H1 (cell line): Measurements from ENCODE around the gene RABL2B. TPM values are rescaled to one million over a fixed set of nuclear protein-coding genes. Genes with fewer than 3 reads are reported as not detected.

ENCODE experiments used
- CTCF ChIA-PET: fragments of 300-600 bp; sonication (Branson Sonifier 250); formaldehyde crosslinking; loops from one replicate; lab custom pipeline; 2021; ENCODE audit not compliant: partially characterized antibody; lab: Charles Lee
- POLR2A ChIA-PET: fragments of 300-600 bp; sonication (Branson Sonifier 250); formaldehyde crosslinking; loops from one replicate; lab custom pipeline; 2021; ENCODE audit warnings: inconsistent platforms; ENCODE audit not compliant: partially characterized antibody; lab: Charles Lee
- DNase-seq, 2 experiments: peaks; one replicate each; pipeline versions ENCODE4 v3.0.0 to v3.0.0-alpha.2; 2010 to 2022; ENCODE audit warnings: low spot score in 2 of 2, low read depth in 1 of 2, mixed read lengths in 1 of 2
- FAIRE-seq: peaks from 2 replicates; lab custom pipeline; 2011; peaks lifted over from hg19 to GRCh38; lab: Jason Lieb, UNC
- H2AFZ ChIP-seq: 2 replicates; pipeline ENCODE4 v1.8.1; 2012; ENCODE audit warnings: low read length, inconsistent platforms
- H2AK5ac ChIP-seq: 2 replicates; pipeline ENCODE4 v1.6.1; 2013; ENCODE audit warnings: low read depth, low read length
- H2BK120ac ChIP-seq: replicated peaks from 2 replicates; pipeline ENCODE3; 2013; ENCODE audit warnings: low read depth, low read length, inconsistent platforms
- H2BK12ac ChIP-seq: 2 replicates; pipeline ENCODE4 v1.6.1; 2013; ENCODE audit warnings: low read depth, low read length
- H2BK15ac ChIP-seq: 2 replicates; pipeline ENCODE4 v1.6.1; 2013; ENCODE audit warnings: low read length
- H2BK20ac ChIP-seq: 2 replicates; pipeline ENCODE4 v1.6.1; 2013; ENCODE audit warnings: low read length
- H2BK5ac ChIP-seq: 2 replicates; pipeline ENCODE4 v1.6.1; 2013; ENCODE audit warnings: low read depth, low read length
- H3K14ac ChIP-seq: 2 replicates; pipeline ENCODE4 v1.6.1; 2013; ENCODE audit warnings: inconsistent platforms; ENCODE audit not compliant: insufficient read length
- H3K18ac ChIP-seq: 2 replicates; pipeline ENCODE4 v1.6.1; 2013; ENCODE audit warnings: low read length; ENCODE audit errors: extremely low read depth
- H3K23ac ChIP-seq: 2 replicates; pipeline ENCODE4 v1.6.1; 2013; ENCODE audit warnings: inconsistent platforms; ENCODE audit not compliant: insufficient read length
- H3K23me2 ChIP-seq: 2 replicates; pipeline ENCODE4 v1.6.1; 2013; ENCODE audit warnings: low read depth, low read length
- H3K27ac ChIP-seq: 2 replicates; pipeline ENCODE4 v1.6.1; 2011; ENCODE audit warnings: low read depth, low read length, inconsistent platforms
- H3K27me3 ChIP-seq, 4 experiments: replicated peaks in 1 of 4; 1 replicate in 1 of 4; 2 replicates in 3 of 4; pipeline versions ENCODE4 v1.6.1 to v1.8.1; 2011 to 2013; ENCODE audit warnings: low read length in 3 of 4, mild to moderate bottlenecking in 3 of 4, inconsistent platforms in 2 of 4, mixed read lengths in 2 of 4, moderate library complexity in 1 of 4; ENCODE audit not compliant: control insufficient read depth in 3 of 4, insufficient read depth in 3 of 4; ENCODE audit errors: extremely low read depth in 1 of 4
- H3K36me3 ChIP-seq, 4 experiments: 2 replicates each; pipeline versions ENCODE4 v1.6.1 to v1.8.1; 2011 to 2013; ENCODE audit warnings: mild to moderate bottlenecking in 4 of 4, low read length in 3 of 4, moderate library complexity in 2 of 4, control low read depth in 1 of 4, inconsistent platforms in 1 of 4; ENCODE audit not compliant: insufficient read depth in 4 of 4, control insufficient read depth in 2 of 4
- H3K4ac ChIP-seq: replicated peaks from 2 replicates; pipeline ENCODE3; 2013; ENCODE audit warnings: low read length, low read depth, mixed read lengths, inconsistent platforms; ENCODE audit not compliant: insufficient read length
- H3K4me1 ChIP-seq, 4 experiments: replicated peaks in 1 of 4; 1 replicate in 1 of 4; 2 replicates in 3 of 4; pipeline versions ENCODE4 v1.6.1 to v1.8.1; 2011 to 2013; ENCODE audit warnings: low read length in 3 of 4, inconsistent platforms in 2 of 4, mixed read lengths in 1 of 4; ENCODE audit not compliant: insufficient read depth in 4 of 4, control insufficient read depth in 3 of 4
- H3K4me2 ChIP-seq, 2 experiments: 2 replicates each; pipeline versions ENCODE4 v1.6.1 to v1.8.1; 2011 to 2013; ENCODE audit warnings: low read depth in 2 of 2, low read length in 2 of 2, control low read depth in 1 of 2, inconsistent platforms in 1 of 2, mild to moderate bottlenecking in 1 of 2; ENCODE audit not compliant: insufficient read depth in 1 of 2
- H3K4me3 ChIP-seq, 4 experiments: fragments of 200-600, 300-600 bp in 1 of 4; sonication (generic), shearing (Covaris generic), sonication (Bioruptor Twin) in 1 of 4; 2 replicates each; pipeline versions ENCODE4 v1.5.1 to v1.8.1; 2011 to 2016; ENCODE audit warnings: low read length in 4 of 4, low read depth in 3 of 4, control low read depth in 2 of 4, inconsistent platforms in 2 of 4, mild to moderate bottlenecking in 2 of 4, mixed read lengths in 1 of 4, moderate library complexity in 1 of 4; ENCODE audit not compliant: insufficient read depth in 2 of 4; ENCODE audit errors: extremely low read depth in 1 of 4
- H3K56ac ChIP-seq: replicated peaks from 2 replicates; pipeline ENCODE3; 2013; ENCODE audit warnings: low read depth, mild to moderate bottlenecking, mixed read lengths, low read length, inconsistent platforms; ENCODE audit not compliant: insufficient read length
- H3K79me1 ChIP-seq: 2 replicates; pipeline ENCODE4 v1.6.1; 2013; ENCODE audit warnings: low read depth, low read length, control low read depth
- H3K79me2 ChIP-seq, 2 experiments: 2 replicates each; pipeline versions ENCODE4 v1.6.1 to v1.8.1; 2012 to 2013; ENCODE audit warnings: low read length in 2 of 2, mild to moderate bottlenecking in 2 of 2, inconsistent platforms in 1 of 2; ENCODE audit not compliant: insufficient read depth in 2 of 2, control insufficient read depth in 1 of 2
- H3K9ac ChIP-seq, 4 experiments: replicated peaks in 1 of 4; 1 replicate in 1 of 4; 2 replicates in 3 of 4; pipeline versions ENCODE4 v1.6.1 to v1.8.1; 2011 to 2013; ENCODE audit warnings: low read depth in 3 of 4, low read length in 3 of 4, control low read depth in 2 of 4, mild to moderate bottlenecking in 2 of 4, moderate library complexity in 2 of 4, inconsistent platforms in 1 of 4; ENCODE audit errors: extremely low read depth in 1 of 4
- H3K9me3 ChIP-seq, 2 experiments: 2 replicates each; pipeline versions ENCODE4 v1.6.1 to v1.8.1; 2012 to 2013; ENCODE audit warnings: mild to moderate bottlenecking in 2 of 2, moderate library complexity in 2 of 2, control low read depth in 1 of 2, inconsistent platforms in 1 of 2, low read depth in 1 of 2, low read length in 1 of 2, mixed read lengths in 1 of 2; ENCODE audit not compliant: insufficient read depth in 2 of 2
- H4K20me1 ChIP-seq, 2 experiments: replicated peaks in 1 of 2; 2 replicates each; pipeline versions ENCODE3 to v1.8.1; 2011 to 2013; ENCODE audit warnings: inconsistent platforms in 2 of 2, low read length in 2 of 2, mild to moderate bottlenecking in 1 of 2; ENCODE audit not compliant: insufficient read depth in 2 of 2, control insufficient read depth in 1 of 2
- H4K5ac ChIP-seq: 2 replicates; pipeline ENCODE4 v1.6.1; 2013; ENCODE audit warnings: low read length, low read depth, mixed read lengths, inconsistent platforms; ENCODE audit not compliant: insufficient read length
- H4K8ac ChIP-seq: 2 replicates; pipeline ENCODE4 v1.8.0; 2013; ENCODE audit warnings: mild to moderate bottlenecking, moderate library complexity, low read length, inconsistent platforms; ENCODE audit not compliant: insufficient read depth; ENCODE audit errors: extremely low read depth
- H4K91ac ChIP-seq: replicated peaks from 2 replicates; pipeline ENCODE3; 2013; ENCODE audit warnings: low read length, mixed read lengths, inconsistent platforms; ENCODE audit not compliant: insufficient read length
- CREB1 ChIP-seq: IDR thresholded peaks from 2 replicates; pipeline ENCODE4 v1.6.1; 2012; ENCODE audit warnings: inconsistent platforms
- EGR1 ChIP-seq: IDR thresholded peaks from 2 replicates; pipeline ENCODE4 v1.6.1; 2011; ENCODE audit warnings: low read depth, low read length, borderline replicate concordance
- GTF2F1 ChIP-seq: IDR thresholded peaks from 2 replicates; pipeline ENCODE4 v1.6.1; 2012; ENCODE audit warnings: low read depth, low read length, improper control_type of control experiment, borderline replicate concordance
- KDM4A ChIP-seq: IDR thresholded peaks from one replicate; pipeline ENCODE4 v1.7.1; 2012; ENCODE audit warnings: low read depth, mild to moderate bottlenecking, moderate library complexity, low read length, inconsistent platforms; ENCODE audit not compliant: severe bottlenecking
- NANOG ChIP-seq: IDR thresholded peaks from 2 replicates; pipeline ENCODE4 v1.6.1; 2011; ENCODE audit warnings: low read length, low read depth, mild to moderate bottlenecking, inconsistent platforms; ENCODE audit not compliant: insufficient read depth, poor library complexity, severe bottlenecking
- POLR2A ChIP-seq, 2 experiments: IDR thresholded peaks; 1 replicate in 1 of 2; 2 replicates in 1 of 2; pipeline ENCODE4 v1.6.1; 2011; ENCODE audit warnings: low read depth in 2 of 2, low read length in 2 of 2, mild to moderate bottlenecking in 2 of 2; ENCODE audit errors: control extremely low read depth in 1 of 2
- RBBP5 ChIP-seq: IDR thresholded peaks from 2 replicates; pipeline ENCODE4 v1.7.1; 2012; ENCODE audit warnings: low read depth, mild to moderate bottlenecking, inconsistent platforms, low read length, moderate library complexity, borderline replicate concordance
- RFX5 ChIP-seq: IDR thresholded peaks from 2 replicates; pipeline ENCODE4 v1.6.1; 2011; ENCODE audit warnings: low read depth, low read length, improper control_type of control experiment, borderline replicate concordance
- SP2 ChIP-seq: IDR thresholded peaks from 2 replicates; pipeline ENCODE4 v1.6.1; 2012; ENCODE audit warnings: mild to moderate bottlenecking, low read length, inconsistent platforms
- TCF12 ChIP-seq: IDR thresholded peaks from 2 replicates; pipeline ENCODE4 v1.6.1; 2011; ENCODE audit warnings: low read depth, mild to moderate bottlenecking, low read length
- TEAD4 ChIP-seq: IDR thresholded peaks from 2 replicates; pipeline ENCODE4 v1.6.1; 2012; ENCODE audit warnings: low read depth, low read length, inconsistent platforms, mixed read lengths
- ZNF274 ChIP-seq: IDR thresholded peaks from 2 replicates; pipeline ENCODE4 v1.7.0; 2012; ENCODE audit warnings: low read length, borderline replicate concordance; ENCODE audit errors: extremely low read depth
- WGBS, 2 experiments: shearing (Covaris generic) in 1 of 2; methylation state at CpG; one replicate each; pipeline versions ENCODE4 v1.1.6 to v1.1.7; 2013 to 2015; ENCODE audit warnings: low lambda C conversion rate in 2 of 2, mixed read lengths in 2 of 2, inconsistent platforms in 1 of 2, low coverage in 1 of 2, missing lambda C conversion rate in 1 of 2; ENCODE audit not compliant: insufficient replicate concordance in 2 of 2, insufficient coverage in 1 of 2, insufficient read length in 1 of 2; ENCODE audit errors: extremely low coverage in 1 of 2, missing lambda C conversion rate in 1 of 2; 5-methylcytosine and 5-hydroxymethylcytosine counted together
- polyA plus RNA-seq, 7 experiments: library from polyadenylated mRNA; depleted of rRNA in 3 of 7; stranded (reverse) in 5 of 7; unstranded in 2 of 7; fragments of >200 nt in 5 of 7; fragments of 200-250 nt in 2 of 7; gene quantifications; 1 replicate in 5 of 7; 2 replicates in 1 of 7; 4 replicates in 1 of 7; pipeline versions ENCODE4 v1.2.1 to v1.2.3, GENCODE V29; 2011 to 2013; ENCODE audit warnings: missing spikeins in 2 of 7, mixed read lengths in 2 of 7
- total RNA-seq: library from RNA; stranded (reverse); fragmentation: NEBNext Ultra II Directional; extraction: Animal tissue kit (Norgen Biotek cat#: 25700); gene quantifications from 2 replicates; pipeline ENCODE4 v1.2.1, GENCODE V29; 2021

RABL2B gene
- total and polyA plus RNA-seq, 2 of the 8 experiments (the other 6 are each of a cell fraction or from before 2014, with no cell fraction given), result 16.2 to 26.5 TPM

- ChIA-PET POLR2A (interaction anchor here (0.9 to 1.6 kb wide), 3 partner anchors 9 to 79 kb away, joined by 3 to 4 read pairs (median 3); no protein-coding TSS in a partner anchor), CTCF (interaction anchor here (1.1 to 4.1 kb wide), 5 partner anchors 9 to 40 kb away, joined by 3 to 24 read pairs (median 3); no protein-coding TSS in a partner anchor)
- Histone ChIP-seq H3K36me3 (peaks cover 0 to 7% (median 2%) of the 10 kb centered on the region in 4 experiments; a peak in 3 of 8 replicates), H3K23ac (no peak overlapping the region), H2BK20ac (no peak overlapping the region), H3K18ac (no peak overlapping the region; the same call in 1 of the 2 replicates), H4K8ac (peak overlapping the region; percentile 83), H3K14ac (no peak overlapping the region), H3K4ac (no peak overlapping the region), H3K27ac (no peak overlapping the region), H3K79me1 (no peaks in the 10 kb centered on the region), H2AFZ (no peak overlapping the region), H3K9me3 (no peaks in the 10 kb centered on the region), H4K5ac (no peak overlapping the region), H3K56ac (no peak overlapping the region), H2AK5ac (no peak overlapping the region), H4K20me1 (peaks cover 13 to 28% of the 10 kb centered on the region in 2 experiments), H4K91ac (no peak overlapping the region), H3K4me3 (peak overlapping the region in 2 of 4 experiments; percentile 5 to 56; a peak in 6 of 8 replicates), H3K9ac (no peak overlapping the region), H2BK120ac (no peak overlapping the region), H3K27me3 (peaks cover 31 to 66% (median 51%) of the 10 kb centered on the region in 4 experiments), H2BK15ac (no peak overlapping the region), H3K4me2 (peak overlapping the region; percentile 10 to 80; a peak in 3 of 4 replicates), H3K23me2 (peaks cover 1% of the 10 kb centered on the region; the same call in 1 of the 2 replicates), H3K79me2 (no peaks in the 10 kb centered on the region), H2BK12ac (no peak overlapping the region), H2BK5ac (no peak overlapping the region), H3K4me1 (peaks cover 0 to 6% (median 0%) of the 10 kb centered on the region in 4 experiments; a peak in 2 of 7 replicates)
- FAIRE-seq, result no peak
- 29% methylated on average over 26 of the region's 132 CpGs; no CpG with 5 or more reads in 1 of the 2 experiments for WGBS, 2 experiments
- DNase-seq, result no peak
- TF ChIP-seq NANOG (no peak), GTF2F1 (no peak), RFX5 (no peak), TCF12 (no peak), ZNF274 (no peak), TEAD4 (no peak), EGR1 (no peak), SP2 (no peak), KDM4A (no peak), RBBP5 (no peak), POLR2A (IDR thresholded peaks at IDR 0.05; ENCODE audit: control extremely low read depth in 1 of 2, low read depth in 2 of 2, low read length in 2 of 2) (no peak), CREB1 (no peak)
Observed at GRCh38 chr22:50720301-50721256, 62.9 kb downstream of the RABL2B start.
